Vagina (tissue), 2 donors: ENCODE results near the gene ACSF2.

Source experiments
- POLR2A ChIP-seq, 2 donors: fragments of 450-650 bp; IDR thresholded peaks; one replicate each; pipeline ENCODE4 v1.6.1; 2017; ENCODE audit warnings: antibody characterized with exemption in 2 of 2, mild to moderate bottlenecking in 2 of 2, moderate library complexity in 2 of 2
- POLR2AphosphoS5 ChIP-seq, 2 donors: sonication (generic); formaldehyde crosslinking; IDR thresholded peaks; one replicate each; pipeline ENCODE4 v1.9.0; 2017; ENCODE audit warnings: antibody characterized with exemption in 2 of 2, mild to moderate bottlenecking in 2 of 2, low read depth in 1 of 2; ENCODE audit not compliant: insufficient read depth in 1 of 2
- TF ChIP-seq, protein P1 (sequence below), 3 experiments: fragments of 450-650 bp in 2 of 3; fragments of 200-600 bp in 1 of 3; sonication (generic) in 1 of 3; IDR thresholded peaks; one replicate each; pipeline ENCODE4 v1.5.1; 2017 to 2019; ENCODE audit warnings: antibody characterized with exemption in 3 of 3, mild to moderate bottlenecking in 2 of 3, moderate library complexity in 2 of 3

DNA sequence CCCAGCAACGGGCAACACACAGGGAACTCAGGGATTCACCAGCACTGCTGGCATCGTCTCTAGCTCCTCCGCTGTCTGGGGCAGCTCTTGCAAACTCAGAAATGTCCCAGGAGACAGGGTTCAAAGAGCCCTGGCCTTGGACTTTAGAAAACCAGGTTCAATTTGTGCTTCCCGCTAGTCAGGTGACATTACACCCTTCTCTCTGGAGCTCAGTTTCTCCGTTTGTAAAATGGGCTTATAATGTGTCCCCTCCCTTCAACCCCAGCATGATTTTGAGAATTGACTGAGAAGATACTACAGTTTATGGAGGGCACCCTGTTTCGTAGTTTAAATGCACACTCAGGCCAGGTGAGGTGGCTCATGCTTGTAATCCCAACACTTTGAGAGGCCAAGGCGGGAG is 80.3 kb downstream of the ACSF2 start:
- TF ChIP-seq, protein P1, sequence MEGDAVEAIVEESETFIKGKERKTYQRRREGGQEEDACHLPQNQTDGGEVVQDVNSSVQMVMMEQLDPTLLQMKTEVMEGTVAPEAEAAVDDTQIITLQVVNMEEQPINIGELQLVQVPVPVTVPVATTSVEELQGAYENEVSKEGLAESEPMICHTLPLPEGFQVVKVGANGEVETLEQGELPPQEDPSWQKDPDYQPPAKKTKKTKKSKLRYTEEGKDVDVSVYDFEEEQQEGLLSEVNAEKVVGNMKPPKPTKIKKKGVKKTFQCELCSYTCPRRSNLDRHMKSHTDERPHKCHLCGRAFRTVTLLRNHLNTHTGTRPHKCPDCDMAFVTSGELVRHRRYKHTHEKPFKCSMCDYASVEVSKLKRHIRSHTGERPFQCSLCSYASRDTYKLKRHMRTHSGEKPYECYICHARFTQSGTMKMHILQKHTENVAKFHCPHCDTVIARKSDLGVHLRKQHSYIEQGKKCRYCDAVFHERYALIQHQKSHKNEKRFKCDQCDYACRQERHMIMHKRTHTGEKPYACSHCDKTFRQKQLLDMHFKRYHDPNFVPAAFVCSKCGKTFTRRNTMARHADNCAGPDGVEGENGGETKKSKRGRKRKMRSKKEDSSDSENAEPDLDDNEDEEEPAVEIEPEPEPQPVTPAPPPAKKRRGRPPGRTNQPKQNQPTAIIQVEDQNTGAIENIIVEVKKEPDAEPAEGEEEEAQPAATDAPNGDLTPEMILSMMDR (IDR thresholded peaks at IDR 0.05) = no peak
- TF ChIP-seq POLR2A (IDR thresholded peaks at IDR 0.05) (no peak), POLR2AphosphoS5 (IDR thresholded peaks at IDR 0.05; ENCODE audit: insufficient read depth in 1 of 2, low read depth in 1 of 2) (no peak)
